Muscle of leg (tissue), 16 donors: ENCODE data around the gene TMC8. TPM values are rescaled to one million over a fixed set of nuclear protein-coding genes. Genes with fewer than 3 reads are reported as not detected.
A peak's percentile ranks its signal among the peaks of the same experiment; 100 is the strongest.
"Not testable (repeated sequence)": the region's sequence is repeated elsewhere in the genome, so short reads cannot be mapped to it uniquely, and the experiment has no call there.

Experiments used
- DNase-seq: peaks from one replicate; pipeline ENCODE4 v3.0.0; 2013
- H3K27ac ChIP-seq: one replicate; pipeline ENCODE4 v1.5.1; 2013; ENCODE audit warnings: mild to moderate bottlenecking, low read length, control low read depth
- H3K27me3 ChIP-seq: one replicate; pipeline ENCODE4 v1.6.1; 2013; ENCODE audit warnings: low read length; ENCODE audit not compliant: control insufficient read depth, insufficient read depth
- H3K36me3 ChIP-seq: one replicate; pipeline ENCODE4 v1.6.1; 2013; ENCODE audit warnings: low read length; ENCODE audit not compliant: control insufficient read depth, insufficient read depth
- H3K4me1 ChIP-seq: one replicate; pipeline ENCODE4 v1.6.1; 2013; ENCODE audit warnings: low read length; ENCODE audit not compliant: control insufficient read depth, insufficient read depth
- H3K4me3 ChIP-seq: one replicate; pipeline ENCODE4 v1.5.1; 2013; ENCODE audit warnings: low read length, control low read depth
- H3K9me3 ChIP-seq: replicated peaks from 2 replicates; pipeline ENCODE4 v1.6.1; 2013; ENCODE audit warnings: low read depth, low read length; ENCODE audit not compliant: control insufficient read depth
- WGBS: methylation state at CpG from one replicate; pipeline ENCODE4 v1.1.5; 2013; ENCODE audit warnings: missing lambda C conversion rate; ENCODE audit not compliant: insufficient coverage; 5-methylcytosine and 5-hydroxymethylcytosine counted together
- long read RNA-seq, 11 donors: transcript quantifications; one replicate each; lab custom pipeline, GENCODE V29; 2026
- polyA plus RNA-seq, 8 donors: library from polyadenylated mRNA; unstranded; fragments of 120-200 nt; gene quantifications; one replicate each; pipeline versions ENCODE4 v1.2.1 to v1.2.3, GENCODE V29; 2013; ENCODE audit warnings: inconsistent platforms in 1 of 8, low replicate concordance in 1 of 8; ENCODE audit not compliant: insufficient read length in 8 of 8, insufficient read depth in 1 of 8
- total RNA-seq: library from RNA; stranded (reverse); fragments of 120-200 nt; gene quantifications from one replicate; pipeline ENCODE4 v1.2.4, GENCODE V29; 2013

TMC8 gene, protein sequence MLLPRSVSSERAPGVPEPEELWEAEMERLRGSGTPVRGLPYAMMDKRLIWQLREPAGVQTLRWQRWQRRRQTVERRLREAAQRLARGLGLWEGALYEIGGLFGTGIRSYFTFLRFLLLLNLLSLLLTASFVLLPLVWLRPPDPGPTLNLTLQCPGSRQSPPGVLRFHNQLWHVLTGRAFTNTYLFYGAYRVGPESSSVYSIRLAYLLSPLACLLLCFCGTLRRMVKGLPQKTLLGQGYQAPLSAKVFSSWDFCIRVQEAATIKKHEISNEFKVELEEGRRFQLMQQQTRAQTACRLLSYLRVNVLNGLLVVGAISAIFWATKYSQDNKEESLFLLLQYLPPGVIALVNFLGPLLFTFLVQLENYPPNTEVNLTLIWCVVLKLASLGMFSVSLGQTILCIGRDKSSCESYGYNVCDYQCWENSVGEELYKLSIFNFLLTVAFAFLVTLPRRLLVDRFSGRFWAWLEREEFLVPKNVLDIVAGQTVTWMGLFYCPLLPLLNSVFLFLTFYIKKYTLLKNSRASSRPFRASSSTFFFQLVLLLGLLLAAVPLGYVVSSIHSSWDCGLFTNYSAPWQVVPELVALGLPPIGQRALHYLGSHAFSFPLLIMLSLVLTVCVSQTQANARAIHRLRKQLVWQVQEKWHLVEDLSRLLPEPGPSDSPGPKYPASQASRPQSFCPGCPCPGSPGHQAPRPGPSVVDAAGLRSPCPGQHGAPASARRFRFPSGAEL
- total RNA-seq, result 1.2 TPM
- polyA plus RNA-seq, result 1 to 10 TPM; 1.3 to 3.8 (median 2.9) TPM
- long read RNA-seq, donor 1, result 0 reads
- long read RNA-seq, donor 2, result 0 reads
- long read RNA-seq, donor 3, partial matches to known transcripts, result 0 of 1 reads
- long read RNA-seq, donor 3, other reads (novel, unspliced or antisense), result 0 of 1 reads
- long read RNA-seq, donor 4, result 0 reads
- long read RNA-seq, donor 5, partial matches to known transcripts, result 0 of 1 reads
- long read RNA-seq, donor 5, other reads (novel, unspliced or antisense), result 0 of 1 reads
- long read RNA-seq, donor 6, result 0 reads
- long read RNA-seq, donor 7, result 0 reads
- long read RNA-seq, donor 8, result 0 reads
- long read RNA-seq, donor 9, result 0 reads
- long read RNA-seq, donor 10, result 0 reads
- long read RNA-seq, donor 11, result 0 reads

DNA sequence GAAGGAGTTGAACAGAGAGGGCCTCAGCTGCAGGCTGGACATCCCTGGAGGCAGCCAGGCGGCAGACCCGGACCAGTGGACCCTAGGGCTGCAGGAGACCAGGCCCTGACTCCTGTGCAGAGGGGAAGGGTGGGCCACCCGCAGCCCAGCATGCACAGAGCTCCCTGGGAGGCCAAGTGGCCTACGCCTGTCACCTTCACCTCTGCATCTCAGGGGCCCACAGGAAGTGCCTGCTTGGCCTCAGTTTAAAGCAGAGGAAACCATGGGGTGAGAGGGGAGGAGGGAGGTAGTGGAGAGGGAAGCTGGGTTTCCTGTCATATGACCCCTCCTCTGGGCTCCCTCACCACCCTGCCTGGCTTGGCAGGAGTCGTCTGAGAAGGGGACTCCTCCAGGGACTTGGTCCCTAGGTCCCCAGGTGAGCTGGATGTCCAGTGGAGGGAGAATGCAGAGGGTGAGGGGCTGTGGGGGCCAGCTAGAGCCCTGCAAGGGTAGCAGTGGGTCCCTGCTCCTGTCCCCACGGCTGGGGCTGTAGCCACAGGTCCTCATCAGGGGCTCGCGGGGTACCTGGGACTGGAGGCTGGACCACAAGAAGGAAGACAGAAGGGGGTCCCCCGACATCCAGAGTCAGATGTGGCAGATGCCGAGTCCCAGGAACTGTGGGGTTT lies at the start of gene TMC8:
Gene TMC8, plus strand, starts transcription at position 335 of the 665 bp plus-strand sequence. CDS start 818 bp downstream, outside the sequence.
- H3K9me3 ChIP-seq, result no peaks in the 10 kb centered on the region
- peak within 1 kb of the TSS; percentile 42 for H3K27ac ChIP-seq
- DNase-seq, result peak; percentile 55
- peaks cover 52% of the 10 kb centered on the region for H3K27me3 ChIP-seq
- peaks cover 74% of the 10 kb centered on the region for H3K4me1 ChIP-seq
- H3K36me3 ChIP-seq, result peaks cover 5% of the 10 kb centered on the region
- WGBS, result 59% methylated on average over 6 of the region's 10 CpGs
- H3K4me3 ChIP-seq, result peak within 1 kb of the TSS; percentile 14

DNA sequence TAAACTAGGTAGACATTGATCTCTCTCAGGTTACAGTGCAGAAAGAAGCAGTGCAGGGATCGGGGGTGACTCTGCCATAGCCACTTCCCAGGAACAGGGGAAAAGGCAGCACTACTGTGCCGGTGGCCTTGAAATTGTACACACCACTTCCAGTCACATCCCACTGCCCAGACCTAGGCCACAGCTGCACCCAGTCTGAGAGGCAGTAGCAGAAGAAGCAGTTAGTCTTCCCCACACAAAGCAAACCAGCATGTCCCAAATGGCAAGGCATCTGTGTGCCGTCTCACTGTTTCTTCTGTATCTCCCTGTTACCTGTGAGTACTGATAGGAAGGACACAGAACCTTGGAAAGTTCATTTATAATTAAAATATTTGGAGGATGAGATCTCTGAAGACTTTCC lies 49.0 kb upstream of the TMC8 start:
- peak overlapping the region; percentile 1 for H3K27ac ChIP-seq
- H3K9me3 ChIP-seq, result no peaks in the 10 kb centered on the region
- H3K27me3 ChIP-seq, result no peaks in the 10 kb centered on the region
- H3K4me1 ChIP-seq, result peaks cover 15% of the 10 kb centered on the region
- no peak for DNase-seq
- H3K36me3 ChIP-seq, result peaks cover 40% of the 10 kb centered on the region
- H3K4me3 ChIP-seq, result no peak overlapping the region
- WGBS, result no CpG with 5 or more reads among the region's 3 CpGs

DNA sequence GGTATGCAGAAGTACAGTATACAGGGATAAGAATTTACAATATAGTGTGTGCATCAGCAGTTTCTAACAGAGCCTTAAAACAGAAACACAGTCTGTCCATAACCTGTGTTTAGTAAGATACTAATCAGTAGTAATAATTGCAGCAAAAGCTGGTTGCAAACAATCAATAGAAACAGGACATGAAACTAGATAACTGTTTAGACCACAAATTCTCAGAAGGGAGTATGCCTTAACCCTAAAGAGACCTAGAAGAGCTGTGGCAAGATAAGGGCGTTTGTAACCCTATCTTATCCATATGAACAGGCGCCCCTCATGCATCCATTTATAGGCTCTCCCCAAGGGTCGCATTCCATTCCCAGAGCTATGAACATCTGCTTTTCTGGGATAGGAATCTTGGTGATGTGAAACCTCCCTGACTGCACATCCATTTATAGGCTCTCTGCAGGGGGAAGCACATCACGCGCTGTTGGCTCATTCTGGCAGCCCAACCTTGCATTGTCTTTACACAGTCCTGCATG lies 48.2 kb upstream of the TMC8 start:
- not testable (repeated sequence) for H3K27me3 ChIP-seq, H3K9me3 ChIP-seq, H3K4me3 ChIP-seq
- H3K27ac ChIP-seq, result peak overlapping the region; percentile 1
- H3K4me1 ChIP-seq, result peaks cover 15% of the 10 kb centered on the region
- peaks cover 42% of the 10 kb centered on the region for H3K36me3 ChIP-seq
- DNase-seq, result peak; percentile 58
- WGBS, result no CpG with 5 or more reads among the region's 5 CpGs

DNA sequence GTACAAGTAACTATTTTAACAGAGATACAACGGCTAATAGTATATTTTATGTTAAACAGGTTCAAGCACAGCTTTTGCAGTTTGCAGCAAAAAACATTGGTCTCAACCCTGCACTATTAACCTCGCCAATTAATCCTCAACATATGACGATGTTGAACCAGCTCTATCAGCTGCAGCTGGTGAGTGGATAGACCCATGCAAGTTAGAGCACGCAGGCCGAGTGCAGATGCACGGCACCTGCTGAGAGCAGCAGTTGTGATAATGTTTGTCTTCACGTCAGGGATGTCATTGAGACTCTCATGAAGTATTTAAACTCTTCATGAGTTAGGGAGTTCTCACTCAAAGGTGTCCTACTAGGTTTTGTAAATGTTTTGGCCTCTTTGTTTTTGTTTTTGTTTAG lies 47.6 kb upstream of the TMC8 start:
- Histone ChIP-seq H3K36me3 (peaks cover 42% of the 10 kb centered on the region), H3K27me3 (no peaks in the 10 kb centered on the region), H3K4me3 (no peak overlapping the region), H3K9me3 (no peaks in the 10 kb centered on the region), H3K27ac (peak overlapping the region; percentile 67), H3K4me1 (peaks cover 15% of the 10 kb centered on the region)
- DNase-seq, result peak; percentile 53
- WGBS, result 83% methylated on average over 1 of the region's 7 CpGs

DNA sequence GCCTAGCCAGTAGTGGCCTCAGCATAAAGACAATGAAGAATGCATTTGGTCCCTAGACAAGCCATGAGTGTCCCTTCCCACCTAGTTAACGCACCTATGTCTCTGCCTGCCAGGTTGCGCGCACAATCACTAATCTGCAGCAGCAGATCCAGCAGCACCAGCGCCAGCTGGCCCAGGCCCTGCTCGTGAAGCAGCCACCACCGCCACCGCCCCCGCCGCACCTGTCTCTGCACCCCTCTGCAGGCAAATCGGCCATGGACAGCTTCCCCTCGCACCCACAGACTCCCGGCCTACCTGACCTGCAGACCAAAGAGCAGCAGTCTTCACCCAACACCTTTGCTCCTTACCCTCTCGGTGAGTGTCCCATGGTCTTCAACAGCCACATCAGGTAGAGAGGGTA lies 43.8 kb upstream of the TMC8 start:
- H3K4me3 ChIP-seq, result no peak overlapping the region
- H3K27me3 ChIP-seq, result no peaks in the 10 kb centered on the region
- H3K9me3 ChIP-seq, result no peaks in the 10 kb centered on the region
- H3K36me3 ChIP-seq, result peaks cover 51% of the 10 kb centered on the region
- peaks cover 8% of the 10 kb centered on the region for H3K4me1 ChIP-seq
- DNase-seq, result no peak
- H3K27ac ChIP-seq, result no peak overlapping the region
- 93% methylated on average over 12 of the region's 13 CpGs for WGBS

DNA sequence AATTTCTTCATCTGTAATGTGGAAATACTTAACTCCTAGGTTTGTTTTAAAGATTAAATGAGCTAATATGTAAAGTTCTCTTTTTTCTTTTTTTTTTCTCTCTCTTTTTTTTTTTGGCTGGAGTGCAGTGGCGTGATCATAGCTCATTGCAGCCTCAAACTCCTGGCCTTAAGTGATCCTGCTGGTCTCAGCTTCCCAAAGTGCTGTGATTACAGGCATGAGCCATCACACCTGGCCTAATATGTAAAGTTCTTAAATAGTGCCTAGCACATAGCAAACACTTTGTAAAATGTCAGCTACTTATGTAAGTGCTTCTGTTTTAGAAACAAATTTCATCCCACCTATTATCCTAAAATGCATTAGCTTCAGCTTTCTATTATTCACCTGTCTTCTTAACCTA lies 42.0 kb upstream of the TMC8 start:
- Histone ChIP-seq H3K4me3 (no peak overlapping the region), H3K4me1 (no peaks in the 10 kb centered on the region), H3K27ac (no peak overlapping the region), H3K36me3 (peaks cover 61% of the 10 kb centered on the region), H3K9me3 (no peaks in the 10 kb centered on the region), H3K27me3 (no peaks in the 10 kb centered on the region)
- 80% methylated on average over 1 of the region's 1 CpG for WGBS
- DNase-seq, result no peak

DNA sequence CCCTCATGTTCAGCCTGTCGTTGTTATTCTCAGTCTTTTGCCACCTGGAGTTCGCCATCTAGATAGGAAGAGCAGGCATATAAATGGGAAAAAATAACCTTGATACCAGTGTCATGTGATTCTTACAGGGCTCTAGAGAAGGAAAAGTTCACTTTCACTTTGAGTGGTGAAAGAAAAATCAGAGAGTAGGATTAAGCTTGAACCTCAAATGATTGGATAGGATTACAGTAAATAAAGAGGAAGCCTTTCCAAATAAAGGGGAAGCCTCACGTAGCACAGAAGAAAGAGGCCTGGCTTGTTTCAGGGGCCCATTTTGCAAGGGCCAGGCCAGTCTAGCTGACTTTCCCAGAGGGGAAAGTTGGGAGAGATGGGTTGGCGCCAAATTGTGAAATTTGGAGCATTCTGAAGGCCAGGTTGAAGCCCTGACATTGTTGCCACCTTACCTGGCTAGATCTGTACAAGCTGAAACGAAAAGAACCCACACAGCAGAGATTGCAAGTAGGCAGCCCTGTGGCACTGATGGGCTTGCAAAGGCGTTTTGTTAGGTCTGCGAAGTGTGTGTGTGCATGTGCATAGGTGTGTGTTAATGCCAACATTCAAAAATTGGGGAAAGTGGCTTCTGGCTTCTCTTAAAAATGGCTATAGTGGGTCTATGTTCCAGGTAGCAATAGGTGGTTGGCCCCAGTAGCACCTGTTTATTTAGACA lies 40.8 kb upstream of the TMC8 start:
- peaks cover 69% of the 10 kb centered on the region for H3K36me3 ChIP-seq
- H3K27me3 ChIP-seq, result no peaks in the 10 kb centered on the region
- H3K9me3 ChIP-seq, result no peaks in the 10 kb centered on the region
- WGBS, result 90% methylated on average over 6 of the region's 7 CpGs
- no peak for DNase-seq
- H3K4me1 ChIP-seq, result no peaks in the 10 kb centered on the region
- no peak overlapping the region for H3K27ac ChIP-seq
- no peak overlapping the region for H3K4me3 ChIP-seq

DNA sequence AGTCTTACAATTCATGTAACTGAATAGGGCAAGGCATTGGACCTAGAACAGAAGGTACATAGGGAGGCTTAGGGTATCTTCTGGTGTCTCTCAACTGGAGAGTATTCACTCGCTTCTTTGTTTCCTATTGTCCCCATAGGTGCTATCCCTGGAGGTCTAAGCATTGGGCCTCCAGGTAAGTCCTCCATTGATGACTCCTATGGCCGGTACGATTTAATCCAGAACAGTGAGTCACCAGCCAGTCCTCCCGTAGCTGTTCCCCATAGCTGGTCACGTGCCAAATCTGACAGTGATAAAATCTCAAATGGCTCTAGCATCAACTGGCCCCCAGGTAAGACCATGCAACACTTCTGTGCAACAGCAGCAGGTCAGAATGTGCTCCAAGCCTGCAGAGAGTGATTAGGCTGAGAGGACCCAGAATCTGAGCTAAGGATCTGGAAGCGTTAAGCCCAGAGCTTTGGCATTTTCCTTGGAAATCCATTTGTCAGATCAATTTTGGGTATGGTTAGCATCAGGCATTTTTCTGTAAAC lies 37.7 kb upstream of the TMC8 start:
- H3K27me3 ChIP-seq, result no peaks in the 10 kb centered on the region
- H3K4me3 ChIP-seq, result no peak overlapping the region
- no peak overlapping the region for H3K27ac ChIP-seq
- H3K9me3 ChIP-seq, result no peaks in the 10 kb centered on the region
- H3K4me1 ChIP-seq, result no peaks in the 10 kb centered on the region
- 84% methylated on average over 6 of the region's 6 CpGs for WGBS
- peaks cover 79% of the 10 kb centered on the region for H3K36me3 ChIP-seq
- DNase-seq, result no peak

DNA sequence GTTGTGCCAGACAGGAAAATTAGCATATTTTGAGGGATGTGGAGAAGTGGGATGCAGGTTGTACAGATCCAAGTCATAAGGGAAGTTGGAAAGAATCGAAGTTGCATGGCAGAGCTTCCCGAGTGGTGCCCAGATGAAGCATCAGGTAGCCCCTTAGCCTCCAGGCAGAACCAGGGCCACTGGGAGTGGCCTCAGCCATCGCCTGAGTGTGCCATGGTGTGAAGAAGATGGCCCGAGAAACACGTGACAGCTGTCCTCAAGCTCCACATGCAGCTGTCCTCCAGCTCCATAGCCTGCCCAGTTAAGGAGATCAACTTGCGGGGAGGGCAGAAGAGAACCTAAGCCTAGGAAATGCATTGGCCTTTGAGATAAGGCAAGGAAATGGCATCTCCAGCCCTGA lies 35.5 kb upstream of the TMC8 start:
- Histone ChIP-seq H3K4me3 (no peak overlapping the region), H3K4me1 (no peaks in the 10 kb centered on the region), H3K27ac (no peak overlapping the region), H3K36me3 (peaks cover 87% of the 10 kb centered on the region), H3K27me3 (no peaks in the 10 kb centered on the region), H3K9me3 (no peaks in the 10 kb centered on the region)
- DNase-seq, result no peak
- 96% methylated on average over 4 of the region's 6 CpGs for WGBS
